Left hindlimb (tissue), 1 donor: Measurements from ENCODE around the gene ZMYM2.

Experiments
- DNase-seq: peaks from one replicate; pipeline ENCODE4 v3.0.0-alpha.2; 2018

Gene ZMYM2

GRCh38 chr13:20049558-20050473 is 91.3 kb downstream of the ZMYM2 start:
- no peak for DNase-seq

- DNase-seq, result no peak
Measured at GRCh38 chr13:20051366-20051765, 92.8 kb downstream of the ZMYM2 start.

GRCh38 chr13:20053016-20053415 is 94.5 kb downstream of the ZMYM2 start:
- DNase-seq, result no peak

GRCh38 chr13:20053891-20054290 is 95.4 kb downstream of the ZMYM2 start:
- DNase-seq, result no peak

- DNase-seq, result no peak
Measured at GRCh38 chr13:20054586-20054985, 96.1 kb downstream of the ZMYM2 start.

- DNase-seq, result no peak
Measured at GRCh38 chr13:20057214-20057613, 98.7 kb downstream of the ZMYM2 start.

- no peak for DNase-seq
Measured at GRCh38 chr13:20057963-20058362, 99.4 kb downstream of the ZMYM2 start.

GRCh38 chr13:20058476-20058875 is 99.9 kb downstream of the ZMYM2 start:
- no peak for DNase-seq

- no peak for DNase-seq
Measured at GRCh38 chr13:20064128-20064527, 105.6 kb downstream of the ZMYM2 start.

GRCh38 chr13:20065516-20065915 is 107.0 kb downstream of the ZMYM2 start:
- DNase-seq, result no peak

GRCh38 chr13:20069956-20070355 is 111.4 kb downstream of the ZMYM2 start:
- no peak for DNase-seq

GRCh38 chr13:20073775-20074174 is 115.2 kb downstream of the ZMYM2 start:
- DNase-seq, result no peak

GRCh38 chr13:20074966-20075365 is 116.4 kb downstream of the ZMYM2 start:
- DNase-seq, result no peak

GRCh38 chr13:20077086-20077485 is 118.6 kb downstream of the ZMYM2 start:
- no peak for DNase-seq

- DNase-seq, result no peak
Measured at GRCh38 chr13:20080377-20081164, 122.0 kb downstream of the ZMYM2 start.

GRCh38 chr13:20090349-20090748 is 131.8 kb downstream of the ZMYM2 start:
- no peak for DNase-seq

GRCh38 chr13:20093951-20094350 is 135.4 kb downstream of the ZMYM2 start:
- DNase-seq, result no peak

- DNase-seq, result no peak
Measured at GRCh38 chr13:20099319-20099718, 140.8 kb downstream of the ZMYM2 start.

GRCh38 chr13:20101467-20102316 is 143.2 kb downstream of the ZMYM2 start:
- DNase-seq, result no peak

- no peak for DNase-seq
Measured at GRCh38 chr13:20102525-20103180, 144.1 kb downstream of the ZMYM2 start.

GRCh38 chr13:20105161-20105689 is 146.7 kb downstream of the ZMYM2 start:
- no peak for DNase-seq

- no peak for DNase-seq
Measured at GRCh38 chr13:20106742-20107141, 148.2 kb downstream of the ZMYM2 start.
